ENCODE data around the gene MAMDC2. TPM values are rescaled to one million over a fixed set of nuclear protein-coding genes. Genes with fewer than 3 reads are reported as not detected.

Gene MAMDC2
- total RNA-seq, 2 donors from 2014 or later: 13.4 to 48.1 TPM

- no peak for DNase-seq (ENCODE audit: low spot score)
- intact Hi-C loops (cut with DNase I): no loop called here
These were observed 76.1 kb downstream of the MAMDC2 start for GRCh38 chr9:70119786-70120185.

- DNase-seq (ENCODE audit: low spot score): peak; percentile 95
- intact Hi-C loops (cut with DNase I): no loop called here
These were observed 77.3 kb downstream of the MAMDC2 start for GRCh38 chr9:70120834-70121510.

GRCh38 chr9:70121818-70122436, 78.3 kb downstream of the MAMDC2 start:
- no peak for DNase-seq (ENCODE audit: low spot score)
- intact Hi-C loops (cut with DNase I): no loop called here

GRCh38 chr9:70123695-70124094, 80.0 kb downstream of the MAMDC2 start:
- intact Hi-C loops (cut with DNase I): no loop called here
- DNase-seq (ENCODE audit: low spot score): no peak

GRCh38 chr9:70125621-70126263, 82.1 kb downstream of the MAMDC2 start:
- intact Hi-C loops (cut with DNase I): no loop called here
- no peak for DNase-seq (ENCODE audit: low spot score)

GRCh38 chr9:70127036-70127435, 83.4 kb downstream of the MAMDC2 start:
- DNase-seq (ENCODE audit: low spot score): no peak
- intact Hi-C loops (cut with DNase I): no loop called here

GRCh38 chr9:70127540-70128416, 84.1 kb downstream of the MAMDC2 start:
- no peak for DNase-seq (ENCODE audit: low spot score)
- intact Hi-C loops (cut with DNase I): no loop called here

GRCh38 chr9:70130266-70130665, 86.6 kb downstream of the MAMDC2 start:
- intact Hi-C loops (cut with DNase I): no loop called here
- no peak for DNase-seq (ENCODE audit: low spot score)

- no peak for DNase-seq (ENCODE audit: low spot score)
- intact Hi-C loops (cut with DNase I): no loop called here
These were observed 87.6 kb downstream of the MAMDC2 start for GRCh38 chr9:70131296-70131695.

GRCh38 chr9:70133253-70134208, 89.9 kb downstream of the MAMDC2 start:
- intact Hi-C loops (cut with DNase I): no loop called here
- no peak for DNase-seq (ENCODE audit: low spot score)

- intact Hi-C loops (cut with DNase I): no loop called here
These were observed 90.7 kb downstream of the MAMDC2 start for GRCh38 chr9:70134360-70134759.

GRCh38 chr9:70135176-70135575, 91.5 kb downstream of the MAMDC2 start:
- intact Hi-C loops (cut with DNase I): no loop called here
- no peak for DNase-seq (ENCODE audit: low spot score)

More at GRCh38 chr9:70134360-70134759, 90.7 kb downstream of the MAMDC2 start:
- no peak for DNase-seq (ENCODE audit: low spot score)

- no peak for DNase-seq (ENCODE audit: low spot score)
- intact Hi-C loops (cut with DNase I): no loop called here
These were observed 93.0 kb downstream of the MAMDC2 start for GRCh38 chr9:70136632-70137031.

GRCh38 chr9:70137577-70137976, 93.9 kb downstream of the MAMDC2 start:
- intact Hi-C loops (cut with DNase I): no loop called here
- no peak for DNase-seq (ENCODE audit: low spot score)

GRCh38 chr9:70142101-70142500, 98.5 kb downstream of the MAMDC2 start:
- intact Hi-C loops (cut with DNase I): no loop called here
- DNase-seq (ENCODE audit: low spot score): no peak

GRCh38 chr9:70143394-70144130, 99.9 kb downstream of the MAMDC2 start:
- intact Hi-C loops (cut with DNase I): no loop called here
- DNase-seq (ENCODE audit: low spot score): no peak

- intact Hi-C loops (cut with DNase I): no loop called here
- DNase-seq (ENCODE audit: low spot score): no peak
These were observed 100.5 kb downstream of the MAMDC2 start for GRCh38 chr9:70144131-70144503.

GRCh38 chr9:70145981-70146380, 102.3 kb downstream of the MAMDC2 start:
- no peak for DNase-seq (ENCODE audit: low spot score)
- intact Hi-C loops (cut with DNase I): no loop called here
